Esophagus squamous epithelium (tissue), 4 donors: ENCODE data around the gene GBA2.

ENCODE experiments used
- POLR2A ChIP-seq, 4 donors: fragments of 450-650 bp; IDR thresholded peaks; one replicate each; pipeline ENCODE4 v1.6.1; 2017; ENCODE audit warnings: antibody characterized with exemption in 4 of 4, mild to moderate bottlenecking in 4 of 4, moderate library complexity in 3 of 4
- TF ChIP-seq, protein P1 (sequence below), 6 experiments: fragments of 450-650 bp in 4 of 6; fragments of 200-600 bp in 2 of 6; sonication (generic) in 2 of 6; IDR thresholded peaks; one replicate each; pipeline ENCODE4 v1.5.1; 2016 to 2019; ENCODE audit warnings: antibody characterized with exemption in 6 of 6, mild to moderate bottlenecking in 4 of 6, moderate library complexity in 4 of 6

DNA sequence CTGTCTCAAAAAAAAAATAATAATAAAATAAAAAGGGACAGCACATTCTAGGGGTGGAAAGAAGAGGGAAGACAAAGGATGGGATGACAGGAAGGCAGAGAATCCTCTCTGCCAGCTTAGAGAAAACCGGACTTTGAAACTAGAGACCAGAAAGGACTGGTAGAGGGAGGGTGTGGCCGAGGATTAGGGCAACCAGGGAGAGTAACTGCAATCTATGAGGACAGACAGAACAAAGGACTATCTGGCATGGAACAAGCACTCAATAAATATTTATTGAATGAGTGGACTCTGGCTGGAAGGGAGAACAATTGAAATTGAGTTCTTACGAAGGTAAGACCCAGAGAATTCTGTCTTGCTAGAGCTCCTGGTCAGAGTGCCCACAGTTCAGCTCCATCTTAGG is 2.4 kb downstream of the GBA2 start:
- TF ChIP-seq, protein P1, sequence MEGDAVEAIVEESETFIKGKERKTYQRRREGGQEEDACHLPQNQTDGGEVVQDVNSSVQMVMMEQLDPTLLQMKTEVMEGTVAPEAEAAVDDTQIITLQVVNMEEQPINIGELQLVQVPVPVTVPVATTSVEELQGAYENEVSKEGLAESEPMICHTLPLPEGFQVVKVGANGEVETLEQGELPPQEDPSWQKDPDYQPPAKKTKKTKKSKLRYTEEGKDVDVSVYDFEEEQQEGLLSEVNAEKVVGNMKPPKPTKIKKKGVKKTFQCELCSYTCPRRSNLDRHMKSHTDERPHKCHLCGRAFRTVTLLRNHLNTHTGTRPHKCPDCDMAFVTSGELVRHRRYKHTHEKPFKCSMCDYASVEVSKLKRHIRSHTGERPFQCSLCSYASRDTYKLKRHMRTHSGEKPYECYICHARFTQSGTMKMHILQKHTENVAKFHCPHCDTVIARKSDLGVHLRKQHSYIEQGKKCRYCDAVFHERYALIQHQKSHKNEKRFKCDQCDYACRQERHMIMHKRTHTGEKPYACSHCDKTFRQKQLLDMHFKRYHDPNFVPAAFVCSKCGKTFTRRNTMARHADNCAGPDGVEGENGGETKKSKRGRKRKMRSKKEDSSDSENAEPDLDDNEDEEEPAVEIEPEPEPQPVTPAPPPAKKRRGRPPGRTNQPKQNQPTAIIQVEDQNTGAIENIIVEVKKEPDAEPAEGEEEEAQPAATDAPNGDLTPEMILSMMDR (IDR thresholded peaks at IDR 0.05), result no peak
- no peak for TF ChIP-seq POLR2A (IDR thresholded peaks at IDR 0.05)
